Measurements from ENCODE around the gene MARCHF2.
"Not testable (repeated sequence)": the region's sequence is repeated elsewhere in the genome, so short reads cannot be mapped to it uniquely, and the experiment has no call there.

DNA sequence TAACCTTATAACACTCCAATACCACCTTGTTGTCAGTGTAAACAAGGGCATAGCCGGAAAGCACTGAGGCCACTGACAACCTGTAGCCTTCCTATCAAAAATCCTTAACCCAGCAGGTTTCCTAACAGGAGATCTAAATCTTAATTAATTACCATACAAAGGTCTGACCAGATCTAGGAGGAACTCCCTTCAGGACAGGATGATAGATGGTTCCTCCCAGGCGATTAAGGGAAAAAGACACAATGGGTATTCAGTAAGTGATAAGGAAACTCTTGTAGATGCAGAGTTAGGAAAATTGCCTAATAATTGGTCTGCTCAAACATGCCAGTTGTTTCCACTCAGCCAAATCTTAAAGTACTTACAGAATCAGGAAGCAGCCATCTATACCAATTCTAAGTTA, 28.0 kb upstream of the MARCHF2 start:
- TF ChIP-seq, protein P1, sequence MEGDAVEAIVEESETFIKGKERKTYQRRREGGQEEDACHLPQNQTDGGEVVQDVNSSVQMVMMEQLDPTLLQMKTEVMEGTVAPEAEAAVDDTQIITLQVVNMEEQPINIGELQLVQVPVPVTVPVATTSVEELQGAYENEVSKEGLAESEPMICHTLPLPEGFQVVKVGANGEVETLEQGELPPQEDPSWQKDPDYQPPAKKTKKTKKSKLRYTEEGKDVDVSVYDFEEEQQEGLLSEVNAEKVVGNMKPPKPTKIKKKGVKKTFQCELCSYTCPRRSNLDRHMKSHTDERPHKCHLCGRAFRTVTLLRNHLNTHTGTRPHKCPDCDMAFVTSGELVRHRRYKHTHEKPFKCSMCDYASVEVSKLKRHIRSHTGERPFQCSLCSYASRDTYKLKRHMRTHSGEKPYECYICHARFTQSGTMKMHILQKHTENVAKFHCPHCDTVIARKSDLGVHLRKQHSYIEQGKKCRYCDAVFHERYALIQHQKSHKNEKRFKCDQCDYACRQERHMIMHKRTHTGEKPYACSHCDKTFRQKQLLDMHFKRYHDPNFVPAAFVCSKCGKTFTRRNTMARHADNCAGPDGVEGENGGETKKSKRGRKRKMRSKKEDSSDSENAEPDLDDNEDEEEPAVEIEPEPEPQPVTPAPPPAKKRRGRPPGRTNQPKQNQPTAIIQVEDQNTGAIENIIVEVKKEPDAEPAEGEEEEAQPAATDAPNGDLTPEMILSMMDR (IDR thresholded peaks at IDR 0.05; ENCODE audit: low read length) = not testable (repeated sequence)
- not testable (repeated sequence) for TF ChIP-seq EZH2 (IDR thresholded peaks at IDR 0.05; ENCODE audit: borderline replicate concordance, low read length)
